GM12801 (cell line): ENCODE results near the gene ARHGAP27.

Experiments used
- CTCF ChIP-seq: IDR thresholded peaks from one replicate; pipeline ENCODE4 v1.5.1; 2011; ENCODE audit warnings: control low read depth; ENCODE audit not compliant: insufficient read length; ENCODE audit errors: extremely low read depth

Gene ARHGAP27

GRCh38 chr17:45388604-45389325 is 43.9 kb downstream of the ARHGAP27 start:
- TF ChIP-seq CTCF: no peak

DNA sequence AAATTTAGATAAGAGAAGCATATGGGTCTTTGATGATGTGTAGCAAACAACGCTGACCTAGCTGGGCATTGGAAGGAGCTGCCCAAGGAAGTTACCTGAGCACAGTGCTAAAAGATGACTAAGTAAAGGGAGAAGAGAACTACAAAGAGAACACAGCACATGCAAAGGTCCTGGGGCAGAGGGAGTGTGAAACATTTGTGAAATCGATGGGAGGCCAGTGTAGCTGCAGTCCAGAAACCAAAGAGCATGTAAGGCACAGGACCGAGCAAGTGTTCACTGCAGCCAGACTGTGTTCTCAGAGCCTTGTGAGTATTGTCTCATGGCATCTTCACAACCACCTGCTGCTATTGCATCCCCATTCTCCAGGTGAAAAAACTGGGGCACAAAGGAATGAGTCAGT is 44.9 kb downstream of the ARHGAP27 start:
- no peak for TF ChIP-seq CTCF

GRCh38 chr17:45386178-45386577 is 46.5 kb downstream of the ARHGAP27 start:
- TF ChIP-seq CTCF: no peak

DNA sequence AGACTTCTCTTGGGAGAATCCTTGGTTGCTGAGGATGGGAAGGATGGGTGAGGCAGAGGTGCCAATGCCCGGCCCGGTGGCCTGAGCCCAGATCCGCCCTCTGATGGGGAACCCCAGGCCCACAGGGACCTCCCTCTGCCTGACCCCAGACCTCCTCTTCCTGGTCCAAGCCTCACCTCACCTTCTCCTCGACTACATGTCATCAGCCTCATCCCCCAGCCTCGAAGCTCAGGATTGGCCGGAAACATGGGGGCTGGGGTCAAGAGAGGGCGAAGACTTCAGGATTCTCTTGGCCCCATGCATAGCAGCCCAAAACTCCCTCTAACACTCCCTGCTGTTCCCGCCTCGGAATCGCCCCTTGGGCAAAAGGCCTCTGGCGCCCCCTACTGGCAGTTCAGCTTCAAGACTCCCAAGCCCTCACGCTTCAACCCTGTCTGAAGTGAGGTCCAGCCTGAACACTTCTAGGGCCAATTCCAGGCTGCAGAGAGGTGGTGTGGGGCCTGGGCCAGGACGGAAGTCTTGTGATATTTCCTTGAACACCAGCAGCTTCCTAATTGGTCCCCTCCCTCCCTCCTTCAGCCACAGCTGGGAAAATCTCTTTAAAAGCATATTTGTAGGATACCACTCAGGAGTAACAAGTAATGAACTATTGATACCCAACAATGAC is 47.2 kb downstream of the ARHGAP27 start:
- TF ChIP-seq CTCF: peak; percentile 54

- TF ChIP-seq CTCF: no peak
These were observed 47.8 kb downstream of the ARHGAP27 start for GRCh38 chr17:45384789-45385262.

- TF ChIP-seq CTCF: no peak
These were observed 48.5 kb downstream of the ARHGAP27 start for GRCh38 chr17:45384047-45384788.

DNA sequence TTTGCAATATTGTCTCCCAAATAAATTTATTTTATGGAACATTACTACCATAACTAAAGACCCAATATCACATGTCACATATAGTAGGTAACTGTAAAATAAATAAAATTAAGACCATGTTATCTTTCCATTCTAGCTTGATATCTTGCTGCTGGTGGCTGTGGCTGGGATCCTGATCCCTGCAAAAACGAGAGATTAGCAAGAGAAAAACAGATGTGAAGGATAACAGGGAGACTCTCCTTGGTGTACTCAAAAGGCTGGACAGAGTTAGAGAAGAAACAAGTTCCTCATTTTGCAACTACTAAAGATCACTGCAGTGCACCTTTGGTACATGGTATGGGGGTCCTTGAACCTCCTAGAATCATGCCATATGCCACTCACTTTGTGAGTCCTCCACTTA is 49.7 kb downstream of the ARHGAP27 start:
- TF ChIP-seq CTCF: no peak
